Adrenal gland (tissue), 5 donors: Measurements from ENCODE around the gene MPZ.

Experiments used
- CTCF ChIP-seq, 6 experiments: fragments of 450-650 bp in 4 of 6; fragments of 200-600 bp in 2 of 6; sonication (generic) in 1 of 6; IDR thresholded peaks; 1 replicate in 5 of 6; 2 replicates in 1 of 6; pipeline versions ENCODE4 v1.5.1 to v1.8.0; 2016 to 2021; ENCODE audit warnings: antibody characterized with exemption in 6 of 6, mild to moderate bottlenecking in 2 of 6, moderate library complexity in 1 of 6
- POLR2A ChIP-seq, 2 donors: fragments of 450-650 bp; IDR thresholded peaks; one replicate each; pipeline ENCODE4 v1.6.1; 2017; ENCODE audit warnings: antibody characterized with exemption in 2 of 2, mild to moderate bottlenecking in 2 of 2, moderate library complexity in 1 of 2
- donor health status: DM: no; HTN: no; CAD: no.

- TF ChIP-seq CTCF (IDR thresholded peaks at IDR 0.05) (no peak), POLR2A (IDR thresholded peaks at IDR 0.05) (no peak)
Measured at GRCh38 chr1:161282991-161283390, 26.8 kb downstream of the MPZ start.
